ENCODE data around the gene FDX1. TPM values are rescaled to one million over a fixed set of nuclear protein-coding genes. Genes with fewer than 3 reads are reported as not detected.
"Not testable (repeated sequence)": the region's sequence is repeated elsewhere in the genome, so short reads cannot be mapped to it uniquely, and the experiment has no call there.

The FDX1 gene
- total RNA-seq, 1 experiment from 2014 or later, result 13.6 TPM

DNA sequence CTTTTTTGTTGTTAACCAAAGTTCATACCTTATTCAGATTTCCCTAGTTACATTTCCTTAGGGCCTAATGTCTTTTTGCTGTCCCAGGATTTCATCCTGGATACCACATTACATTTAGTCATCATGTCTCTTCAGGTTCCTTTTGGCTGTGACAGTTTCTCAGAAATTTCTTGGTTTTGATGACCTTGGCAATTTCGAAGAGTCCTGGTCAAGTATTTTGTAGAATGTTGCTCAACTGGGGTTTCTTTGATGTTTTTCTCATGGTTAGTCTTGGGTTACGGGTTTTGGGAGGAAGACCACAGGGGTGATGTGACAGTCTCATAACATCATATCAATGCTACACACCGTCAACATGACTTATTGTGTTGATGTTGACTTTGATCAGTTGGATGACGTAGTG, 39.8 kb upstream of the FDX1 start:
- no peaks in the 10 kb centered on the region for H3K27me3 ChIP-seq (ENCODE audit: control insufficient read depth, insufficient read depth, low read length)
- no peaks in the 10 kb centered on the region for H3K4me1 ChIP-seq (ENCODE audit: control insufficient read depth, insufficient read depth, low read length)
- CTCF ChIA-PET, result no interaction called here
- intact Hi-C loops (cut with micrococcal nuclease; ENCODE audit: unreplicated experiment), result no loop called here
- in situ Hi-C loops (cut with HindIII; ENCODE audit: low pct_unique_long_range_greater_than_20kb, low sequenced_read_pairs), result no loop called here
- no peaks in the 10 kb centered on the region for H3K9me3 ChIP-seq (ENCODE audit: control insufficient read depth, insufficient read depth, low read depth, low read length)
- TF ChIP-seq, protein P1, sequence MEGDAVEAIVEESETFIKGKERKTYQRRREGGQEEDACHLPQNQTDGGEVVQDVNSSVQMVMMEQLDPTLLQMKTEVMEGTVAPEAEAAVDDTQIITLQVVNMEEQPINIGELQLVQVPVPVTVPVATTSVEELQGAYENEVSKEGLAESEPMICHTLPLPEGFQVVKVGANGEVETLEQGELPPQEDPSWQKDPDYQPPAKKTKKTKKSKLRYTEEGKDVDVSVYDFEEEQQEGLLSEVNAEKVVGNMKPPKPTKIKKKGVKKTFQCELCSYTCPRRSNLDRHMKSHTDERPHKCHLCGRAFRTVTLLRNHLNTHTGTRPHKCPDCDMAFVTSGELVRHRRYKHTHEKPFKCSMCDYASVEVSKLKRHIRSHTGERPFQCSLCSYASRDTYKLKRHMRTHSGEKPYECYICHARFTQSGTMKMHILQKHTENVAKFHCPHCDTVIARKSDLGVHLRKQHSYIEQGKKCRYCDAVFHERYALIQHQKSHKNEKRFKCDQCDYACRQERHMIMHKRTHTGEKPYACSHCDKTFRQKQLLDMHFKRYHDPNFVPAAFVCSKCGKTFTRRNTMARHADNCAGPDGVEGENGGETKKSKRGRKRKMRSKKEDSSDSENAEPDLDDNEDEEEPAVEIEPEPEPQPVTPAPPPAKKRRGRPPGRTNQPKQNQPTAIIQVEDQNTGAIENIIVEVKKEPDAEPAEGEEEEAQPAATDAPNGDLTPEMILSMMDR (IDR thresholded peaks at IDR 0.05), result no peak
- TF ChIP-seq, protein P2, sequence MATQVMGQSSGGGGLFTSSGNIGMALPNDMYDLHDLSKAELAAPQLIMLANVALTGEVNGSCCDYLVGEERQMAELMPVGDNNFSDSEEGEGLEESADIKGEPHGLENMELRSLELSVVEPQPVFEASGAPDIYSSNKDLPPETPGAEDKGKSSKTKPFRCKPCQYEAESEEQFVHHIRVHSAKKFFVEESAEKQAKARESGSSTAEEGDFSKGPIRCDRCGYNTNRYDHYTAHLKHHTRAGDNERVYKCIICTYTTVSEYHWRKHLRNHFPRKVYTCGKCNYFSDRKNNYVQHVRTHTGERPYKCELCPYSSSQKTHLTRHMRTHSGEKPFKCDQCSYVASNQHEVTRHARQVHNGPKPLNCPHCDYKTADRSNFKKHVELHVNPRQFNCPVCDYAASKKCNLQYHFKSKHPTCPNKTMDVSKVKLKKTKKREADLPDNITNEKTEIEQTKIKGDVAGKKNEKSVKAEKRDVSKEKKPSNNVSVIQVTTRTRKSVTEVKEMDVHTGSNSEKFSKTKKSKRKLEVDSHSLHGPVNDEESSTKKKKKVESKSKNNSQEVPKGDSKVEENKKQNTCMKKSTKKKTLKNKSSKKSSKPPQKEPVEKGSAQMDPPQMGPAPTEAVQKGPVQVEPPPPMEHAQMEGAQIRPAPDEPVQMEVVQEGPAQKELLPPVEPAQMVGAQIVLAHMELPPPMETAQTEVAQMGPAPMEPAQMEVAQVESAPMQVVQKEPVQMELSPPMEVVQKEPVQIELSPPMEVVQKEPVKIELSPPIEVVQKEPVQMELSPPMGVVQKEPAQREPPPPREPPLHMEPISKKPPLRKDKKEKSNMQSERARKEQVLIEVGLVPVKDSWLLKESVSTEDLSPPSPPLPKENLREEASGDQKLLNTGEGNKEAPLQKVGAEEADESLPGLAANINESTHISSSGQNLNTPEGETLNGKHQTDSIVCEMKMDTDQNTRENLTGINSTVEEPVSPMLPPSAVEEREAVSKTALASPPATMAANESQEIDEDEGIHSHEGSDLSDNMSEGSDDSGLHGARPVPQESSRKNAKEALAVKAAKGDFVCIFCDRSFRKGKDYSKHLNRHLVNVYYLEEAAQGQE (IDR thresholded peaks at IDR 0.05; ENCODE audit: insufficient read depth in 1 of 2, low read depth in 2 of 2, low read length in 1 of 2), result no peak
- no peak for TF ChIP-seq SIN3A (IDR thresholded peaks at IDR 0.05; ENCODE audit: borderline replicate concordance, insufficient read depth, low read depth, low read length)
- no peak for TF ChIP-seq TCF7L2 (IDR thresholded peaks at IDR 0.05; ENCODE audit: low read depth, low read length)
- TF ChIP-seq POLR2AphosphoS5 (IDR thresholded peaks at IDR 0.05; ENCODE audit: low read depth, low read length), result no peak
- DNase-seq (ENCODE audit: low read depth, low spot score) (no peak), ATAC-seq (no peak)
- H3K4me3 ChIP-seq (ENCODE audit: low read depth in 2 of 2, low read length in 2 of 2), result no peak overlapping the region
- BruUV-seq (replicated peaks), result no TSS peak
- H3K27ac ChIP-seq (ENCODE audit: low read length), result no peak overlapping the region
- POLR2A ChIA-PET, result no interaction called here
- no peaks in the 10 kb centered on the region for H3K36me3 ChIP-seq (ENCODE audit: control insufficient read depth, insufficient read depth, low read length)

DNA sequence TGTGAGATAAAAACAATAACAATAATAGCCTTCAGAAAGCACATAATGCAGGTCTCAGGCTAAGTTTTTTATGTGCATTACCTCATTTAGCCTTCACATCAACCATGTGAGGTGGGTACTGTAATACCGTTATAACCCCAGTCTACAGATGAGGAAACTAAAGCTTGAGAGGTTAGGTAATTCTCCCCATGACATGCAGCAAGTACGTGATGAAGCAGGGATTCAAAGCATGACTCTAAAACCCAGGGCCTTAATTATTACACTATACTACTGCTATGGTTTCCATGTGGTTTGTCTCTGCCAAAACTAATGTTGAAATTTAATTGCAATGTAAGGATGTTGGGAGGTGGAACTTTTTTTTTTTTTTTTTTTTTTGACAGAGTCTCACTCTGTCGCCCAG, 37.7 kb upstream of the FDX1 start:
- ATAC-seq (no peak), DNase-seq (ENCODE audit: low read depth, low spot score) (no peak)
- no peaks in the 10 kb centered on the region for H3K9me3 ChIP-seq (ENCODE audit: control insufficient read depth, insufficient read depth, low read depth, low read length)
- ChIA-PET CTCF (no interaction called here), POLR2A (no interaction called here)
- BruUV-seq (replicated peaks), result no TSS peak
- TF ChIP-seq, protein P1 (IDR thresholded peaks at IDR 0.05), result no peak
- TF ChIP-seq POLR2AphosphoS5 (IDR thresholded peaks at IDR 0.05; ENCODE audit: low read depth, low read length), result no peak
- TF ChIP-seq, protein P2 (IDR thresholded peaks at IDR 0.05; ENCODE audit: insufficient read depth in 1 of 2, low read depth in 2 of 2, low read length in 1 of 2), result no peak
- TF ChIP-seq TCF7L2 (IDR thresholded peaks at IDR 0.05; ENCODE audit: low read depth, low read length), result no peak
- TF ChIP-seq SIN3A (IDR thresholded peaks at IDR 0.05; ENCODE audit: borderline replicate concordance, insufficient read depth, low read depth, low read length), result no peak
- H3K36me3 ChIP-seq (ENCODE audit: control insufficient read depth, insufficient read depth, low read length), result no peaks in the 10 kb centered on the region
- in situ Hi-C loops (cut with HindIII; ENCODE audit: low pct_unique_long_range_greater_than_20kb, low sequenced_read_pairs) (no loop called here), intact Hi-C loops (cut with micrococcal nuclease; ENCODE audit: unreplicated experiment) (no loop called here)
- no peak overlapping the region for H3K4me3 ChIP-seq (ENCODE audit: low read depth in 2 of 2, low read length in 2 of 2)
- H3K27me3 ChIP-seq (ENCODE audit: control insufficient read depth, insufficient read depth, low read length), result no peaks in the 10 kb centered on the region
- H3K27ac ChIP-seq (ENCODE audit: low read length), result no peak overlapping the region
- H3K4me1 ChIP-seq (ENCODE audit: control insufficient read depth, insufficient read depth, low read length), result no peaks in the 10 kb centered on the region

DNA sequence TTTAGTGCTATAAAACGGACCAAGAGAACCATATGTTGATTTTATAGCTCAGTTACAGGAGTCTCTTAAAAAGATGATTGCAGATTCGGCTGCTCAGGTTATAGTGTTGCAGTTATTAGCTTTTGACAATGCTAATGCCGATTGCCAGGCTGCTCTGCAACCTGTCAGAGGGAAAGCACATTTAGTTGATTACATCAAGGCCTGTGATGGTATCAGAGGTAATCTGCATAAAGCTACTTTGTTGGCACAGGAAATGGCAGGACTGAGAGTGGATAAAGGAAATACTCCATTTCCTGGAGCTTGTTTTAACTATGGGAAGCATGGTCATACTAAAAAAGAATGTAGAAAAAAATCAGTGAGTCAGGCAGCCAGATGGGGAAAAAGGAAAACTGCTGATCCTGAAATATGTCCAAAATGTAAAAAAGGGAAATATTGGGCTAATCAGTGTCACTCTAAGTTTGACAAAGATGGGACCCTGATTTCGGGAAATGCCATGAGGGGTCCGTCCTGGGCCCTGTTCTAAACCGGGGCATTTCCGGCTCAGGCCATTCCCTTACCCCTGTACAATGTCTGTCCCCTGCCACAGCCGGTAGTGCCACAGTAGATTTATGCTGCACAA, 32.0 kb upstream of the FDX1 start:
- POLR2A ChIA-PET; DNase-seq (ENCODE audit: low read depth, low spot score): not testable (repeated sequence)
- CTCF ChIA-PET, result interaction anchor here (0.9 kb wide), 1 partner anchor 32 kb away, joined by 3 read pairs; the partner anchor contains the start of gene FDX1

More for the DNA sequence above, 32.0 kb upstream of the FDX1 start:
- BruUV-seq (replicated peaks); H3K36me3 ChIP-seq (ENCODE audit: control insufficient read depth, insufficient read depth, low read length); intact Hi-C loops (cut with micrococcal nuclease; ENCODE audit: unreplicated experiment); H3K27ac ChIP-seq (ENCODE audit: low read length); H3K27me3 ChIP-seq (ENCODE audit: control insufficient read depth, insufficient read depth, low read length); in situ Hi-C loops (cut with HindIII; ENCODE audit: low pct_unique_long_range_greater_than_20kb, low sequenced_read_pairs); H3K4me1 ChIP-seq (ENCODE audit: control insufficient read depth, insufficient read depth, low read length); ATAC-seq; H3K4me3 ChIP-seq (ENCODE audit: low read depth in 2 of 2, low read length in 2 of 2); H3K9me3 ChIP-seq (ENCODE audit: control insufficient read depth, insufficient read depth, low read depth, low read length): not testable (repeated sequence)

All from Panc1 (cell line).